ENCODE measurements around the gene TM2D3. TPM values are rescaled to one million over a fixed set of nuclear protein-coding genes. Genes with fewer than 3 reads are reported as not detected.

The TM2D3 gene
- total RNA-seq, 1 experiment from 2014 or later = 23.1 TPM

- TF ChIP-seq ZNF232 (CRISPR knock-in tag; IDR thresholded peaks at IDR 0.05) (peak; percentile 79; the same call in 1 of the 2 replicates), RORB (CRISPR knock-in tag; IDR thresholded peaks at IDR 0.05) (no peak), OVOL2 (CRISPR knock-in tag; IDR thresholded peaks at IDR 0.05; ENCODE audit: borderline replicate concordance) (no peak), FOXK1 (CRISPR knock-in tag; IDR thresholded peaks at IDR 0.05) (peak; percentile 78), TEAD4 (CRISPR knock-in tag; IDR thresholded peaks at IDR 0.05) (0 out of 2 replicates have a peak, but pooled peaks have one; percentile 52), CBFB (CRISPR knock-in tag; IDR thresholded peaks at IDR 0.05; ENCODE audit: low read depth) (no peak), ARID4B (CRISPR knock-in tag; IDR thresholded peaks at IDR 0.05; ENCODE audit: borderline replicate concordance) (peak; percentile 43; the same call in 1 of the 2 replicates), PREB (CRISPR knock-in tag; IDR thresholded peaks at IDR 0.05; ENCODE audit: borderline replicate concordance) (no peak), ZNF416 (CRISPR knock-in tag; IDR thresholded peaks at IDR 0.05) (no peak), ZSCAN18 (CRISPR knock-in tag; IDR thresholded peaks at IDR 0.05) (no peak), NFYB (CRISPR knock-in tag; conservative IDR thresholded peaks at IDR 0.05; ENCODE audit: low read depth) (0 out of 2 replicates have a peak, but pooled peaks have one; percentile 27), GABPB1 (CRISPR knock-in tag; IDR thresholded peaks at IDR 0.05) (peak; percentile 63; the same call in 1 of the 2 replicates), EMX1 (CRISPR knock-in tag; IDR thresholded peaks at IDR 0.05) (no peak), GTF2I (CRISPR knock-in tag; conservative IDR thresholded peaks at IDR 0.05) (no peak), ZNF396 (CRISPR knock-in tag; IDR thresholded peaks at IDR 0.05; ENCODE audit: borderline replicate concordance) (no peak), PRRX2 (CRISPR knock-in tag; IDR thresholded peaks at IDR 0.05) (peak; percentile 33; the same call in 1 of the 2 replicates), SMAD4 (CRISPR knock-in tag; IDR thresholded peaks at IDR 0.05) (no peak), ESRRA (CRISPR knock-in tag; IDR thresholded peaks at IDR 0.05; ENCODE audit: borderline replicate concordance) (peak; percentile 64; the same call in 1 of the 2 replicates), MYBL2 (CRISPR knock-in tag; IDR thresholded peaks at IDR 0.05) (peak; percentile 31; the same call in 1 of the 2 replicates), SP1 (CRISPR knock-in tag; conservative IDR thresholded peaks at IDR 0.05) (peak; percentile 69), ATF2 (CRISPR knock-in tag; IDR thresholded peaks at IDR 0.05; ENCODE audit: borderline replicate concordance, low read depth) (no peak)
- TF ChIP-seq, protein P1, sequence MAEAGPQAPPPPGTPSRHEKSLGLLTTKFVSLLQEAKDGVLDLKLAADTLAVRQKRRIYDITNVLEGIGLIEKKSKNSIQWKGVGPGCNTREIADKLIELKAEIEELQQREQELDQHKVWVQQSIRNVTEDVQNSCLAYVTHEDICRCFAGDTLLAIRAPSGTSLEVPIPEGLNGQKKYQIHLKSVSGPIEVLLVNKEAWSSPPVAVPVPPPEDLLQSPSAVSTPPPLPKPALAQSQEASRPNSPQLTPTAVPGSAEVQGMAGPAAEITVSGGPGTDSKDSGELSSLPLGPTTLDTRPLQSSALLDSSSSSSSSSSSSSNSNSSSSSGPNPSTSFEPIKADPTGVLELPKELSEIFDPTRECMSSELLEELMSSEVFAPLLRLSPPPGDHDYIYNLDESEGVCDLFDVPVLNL (CRISPR knock-in tag; IDR thresholded peaks at IDR 0.05; ENCODE audit: borderline replicate concordance, low read depth) = no peak
- TF ChIP-seq, protein P2, sequence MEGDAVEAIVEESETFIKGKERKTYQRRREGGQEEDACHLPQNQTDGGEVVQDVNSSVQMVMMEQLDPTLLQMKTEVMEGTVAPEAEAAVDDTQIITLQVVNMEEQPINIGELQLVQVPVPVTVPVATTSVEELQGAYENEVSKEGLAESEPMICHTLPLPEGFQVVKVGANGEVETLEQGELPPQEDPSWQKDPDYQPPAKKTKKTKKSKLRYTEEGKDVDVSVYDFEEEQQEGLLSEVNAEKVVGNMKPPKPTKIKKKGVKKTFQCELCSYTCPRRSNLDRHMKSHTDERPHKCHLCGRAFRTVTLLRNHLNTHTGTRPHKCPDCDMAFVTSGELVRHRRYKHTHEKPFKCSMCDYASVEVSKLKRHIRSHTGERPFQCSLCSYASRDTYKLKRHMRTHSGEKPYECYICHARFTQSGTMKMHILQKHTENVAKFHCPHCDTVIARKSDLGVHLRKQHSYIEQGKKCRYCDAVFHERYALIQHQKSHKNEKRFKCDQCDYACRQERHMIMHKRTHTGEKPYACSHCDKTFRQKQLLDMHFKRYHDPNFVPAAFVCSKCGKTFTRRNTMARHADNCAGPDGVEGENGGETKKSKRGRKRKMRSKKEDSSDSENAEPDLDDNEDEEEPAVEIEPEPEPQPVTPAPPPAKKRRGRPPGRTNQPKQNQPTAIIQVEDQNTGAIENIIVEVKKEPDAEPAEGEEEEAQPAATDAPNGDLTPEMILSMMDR (IDR thresholded peaks at IDR 0.05) = 0 out of 2 replicates have a peak, but pooled peaks have one; percentile 38
- TF ChIP-seq, protein P3, sequence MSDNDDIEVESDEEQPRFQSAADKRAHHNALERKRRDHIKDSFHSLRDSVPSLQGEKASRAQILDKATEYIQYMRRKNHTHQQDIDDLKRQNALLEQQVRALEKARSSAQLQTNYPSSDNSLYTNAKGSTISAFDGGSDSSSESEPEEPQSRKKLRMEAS (CRISPR knock-in tag; IDR thresholded peaks at IDR 0.05) = peak; percentile 93
- TF ChIP-seq, protein P4, sequence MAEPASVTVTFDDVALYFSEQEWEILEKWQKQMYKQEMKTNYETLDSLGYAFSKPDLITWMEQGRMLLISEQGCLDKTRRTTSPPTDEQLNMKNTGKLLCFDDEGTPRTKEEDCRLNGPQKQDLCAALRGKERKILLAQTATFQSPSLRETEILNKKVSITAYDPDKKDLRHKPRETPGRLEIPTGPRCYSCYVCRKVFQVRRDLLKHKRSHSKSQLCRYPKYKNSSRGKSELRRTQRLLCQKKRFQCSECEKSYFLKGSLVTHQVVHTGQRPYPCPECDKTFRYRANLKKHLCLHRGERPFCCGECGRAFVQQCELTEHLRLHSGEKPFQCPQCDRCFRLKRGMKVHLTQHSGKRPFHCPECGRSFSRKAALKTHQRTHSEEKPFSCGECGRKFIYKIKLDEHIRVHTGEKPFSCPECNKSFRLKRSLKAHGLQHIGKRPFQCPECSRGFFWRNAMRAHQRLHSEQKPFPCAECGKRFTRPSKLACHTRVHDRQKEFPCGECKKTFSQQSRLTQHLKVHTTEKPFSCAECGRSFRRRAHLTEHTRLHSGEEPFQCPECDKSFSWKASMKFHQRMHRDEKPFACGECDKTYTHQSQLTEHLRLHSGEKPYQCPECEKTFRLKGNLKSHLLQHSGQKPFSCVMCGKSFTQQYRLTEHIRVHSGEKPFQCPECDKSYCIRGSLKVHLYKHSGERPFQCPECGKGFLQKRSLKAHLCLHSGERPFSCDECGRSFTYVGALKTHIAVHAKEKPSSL (CRISPR knock-in tag; conservative IDR thresholded peaks at IDR 0.05) = no peak
Measured at GRCh38 chr15:101652098-101652785, at the start of gene TM2D3 (continued).

All from WTC11 (cell line).